H1 (cell line): ENCODE results near the gene MAN1C1. TPM values are rescaled to one million over a fixed set of nuclear protein-coding genes. Genes with fewer than 3 reads are reported as not detected.

Experiments
- CTCF ChIA-PET: fragments of 300-600 bp; sonication (Branson Sonifier 250); formaldehyde crosslinking; loops from one replicate; lab custom pipeline; 2021; ENCODE audit not compliant: partially characterized antibody; lab: Charles Lee
- POLR2A ChIA-PET: fragments of 300-600 bp; sonication (Branson Sonifier 250); formaldehyde crosslinking; loops from one replicate; lab custom pipeline; 2021; ENCODE audit warnings: inconsistent platforms; ENCODE audit not compliant: partially characterized antibody; lab: Charles Lee
- DNase-seq, 2 experiments: peaks; one replicate each; pipeline versions ENCODE4 v3.0.0 to v3.0.0-alpha.2; 2010 to 2022; ENCODE audit warnings: low spot score in 2 of 2, low read depth in 1 of 2, mixed read lengths in 1 of 2
- FAIRE-seq: peaks from 2 replicates; lab custom pipeline; 2011; peaks lifted over from hg19 to GRCh38; lab: Jason Lieb, UNC
- H2AFZ ChIP-seq: 2 replicates; pipeline ENCODE4 v1.8.1; 2012; ENCODE audit warnings: low read length, inconsistent platforms
- H2AK5ac ChIP-seq: 2 replicates; pipeline ENCODE4 v1.6.1; 2013; ENCODE audit warnings: low read depth, low read length
- H2BK120ac ChIP-seq: replicated peaks from 2 replicates; pipeline ENCODE3; 2013; ENCODE audit warnings: low read depth, low read length, inconsistent platforms
- H2BK12ac ChIP-seq: 2 replicates; pipeline ENCODE4 v1.6.1; 2013; ENCODE audit warnings: low read depth, low read length
- H2BK15ac ChIP-seq: 2 replicates; pipeline ENCODE4 v1.6.1; 2013; ENCODE audit warnings: low read length
- H2BK20ac ChIP-seq: 2 replicates; pipeline ENCODE4 v1.6.1; 2013; ENCODE audit warnings: low read length
- H2BK5ac ChIP-seq: 2 replicates; pipeline ENCODE4 v1.6.1; 2013; ENCODE audit warnings: low read depth, low read length
- H3K14ac ChIP-seq: 2 replicates; pipeline ENCODE4 v1.6.1; 2013; ENCODE audit warnings: inconsistent platforms; ENCODE audit not compliant: insufficient read length
- H3K18ac ChIP-seq: 2 replicates; pipeline ENCODE4 v1.6.1; 2013; ENCODE audit warnings: low read length; ENCODE audit errors: extremely low read depth
- H3K23ac ChIP-seq: 2 replicates; pipeline ENCODE4 v1.6.1; 2013; ENCODE audit warnings: inconsistent platforms; ENCODE audit not compliant: insufficient read length
- H3K23me2 ChIP-seq: 2 replicates; pipeline ENCODE4 v1.6.1; 2013; ENCODE audit warnings: low read depth, low read length
- H3K27ac ChIP-seq: 2 replicates; pipeline ENCODE4 v1.6.1; 2011; ENCODE audit warnings: low read depth, low read length, inconsistent platforms
- H3K27me3 ChIP-seq, 4 experiments: replicated peaks in 1 of 4; 1 replicate in 1 of 4; 2 replicates in 3 of 4; pipeline versions ENCODE4 v1.6.1 to v1.8.1; 2011 to 2013; ENCODE audit warnings: low read length in 3 of 4, mild to moderate bottlenecking in 3 of 4, inconsistent platforms in 2 of 4, mixed read lengths in 2 of 4, moderate library complexity in 1 of 4; ENCODE audit not compliant: control insufficient read depth in 3 of 4, insufficient read depth in 3 of 4; ENCODE audit errors: extremely low read depth in 1 of 4
- H3K36me3 ChIP-seq, 4 experiments: 2 replicates each; pipeline versions ENCODE4 v1.6.1 to v1.8.1; 2011 to 2013; ENCODE audit warnings: mild to moderate bottlenecking in 4 of 4, low read length in 3 of 4, moderate library complexity in 2 of 4, control low read depth in 1 of 4, inconsistent platforms in 1 of 4; ENCODE audit not compliant: insufficient read depth in 4 of 4, control insufficient read depth in 2 of 4
- H3K4ac ChIP-seq: replicated peaks from 2 replicates; pipeline ENCODE3; 2013; ENCODE audit warnings: low read length, low read depth, mixed read lengths, inconsistent platforms; ENCODE audit not compliant: insufficient read length
- H3K4me1 ChIP-seq, 4 experiments: replicated peaks in 1 of 4; 1 replicate in 1 of 4; 2 replicates in 3 of 4; pipeline versions ENCODE4 v1.6.1 to v1.8.1; 2011 to 2013; ENCODE audit warnings: low read length in 3 of 4, inconsistent platforms in 2 of 4, mixed read lengths in 1 of 4; ENCODE audit not compliant: insufficient read depth in 4 of 4, control insufficient read depth in 3 of 4
- H3K4me2 ChIP-seq, 2 experiments: 2 replicates each; pipeline versions ENCODE4 v1.6.1 to v1.8.1; 2011 to 2013; ENCODE audit warnings: low read depth in 2 of 2, low read length in 2 of 2, control low read depth in 1 of 2, inconsistent platforms in 1 of 2, mild to moderate bottlenecking in 1 of 2; ENCODE audit not compliant: insufficient read depth in 1 of 2
- H3K4me3 ChIP-seq, 4 experiments: fragments of 200-600, 300-600 bp in 1 of 4; sonication (generic), shearing (Covaris generic), sonication (Bioruptor Twin) in 1 of 4; 2 replicates each; pipeline versions ENCODE4 v1.5.1 to v1.8.1; 2011 to 2016; ENCODE audit warnings: low read length in 4 of 4, low read depth in 3 of 4, control low read depth in 2 of 4, inconsistent platforms in 2 of 4, mild to moderate bottlenecking in 2 of 4, mixed read lengths in 1 of 4, moderate library complexity in 1 of 4; ENCODE audit not compliant: insufficient read depth in 2 of 4; ENCODE audit errors: extremely low read depth in 1 of 4
- H3K56ac ChIP-seq: replicated peaks from 2 replicates; pipeline ENCODE3; 2013; ENCODE audit warnings: low read depth, mild to moderate bottlenecking, mixed read lengths, low read length, inconsistent platforms; ENCODE audit not compliant: insufficient read length
- H3K79me1 ChIP-seq: 2 replicates; pipeline ENCODE4 v1.6.1; 2013; ENCODE audit warnings: low read depth, low read length, control low read depth
- H3K79me2 ChIP-seq, 2 experiments: 2 replicates each; pipeline versions ENCODE4 v1.6.1 to v1.8.1; 2012 to 2013; ENCODE audit warnings: low read length in 2 of 2, mild to moderate bottlenecking in 2 of 2, inconsistent platforms in 1 of 2; ENCODE audit not compliant: insufficient read depth in 2 of 2, control insufficient read depth in 1 of 2
- H3K9ac ChIP-seq, 4 experiments: replicated peaks in 1 of 4; 1 replicate in 1 of 4; 2 replicates in 3 of 4; pipeline versions ENCODE4 v1.6.1 to v1.8.1; 2011 to 2013; ENCODE audit warnings: low read depth in 3 of 4, low read length in 3 of 4, control low read depth in 2 of 4, mild to moderate bottlenecking in 2 of 4, moderate library complexity in 2 of 4, inconsistent platforms in 1 of 4; ENCODE audit errors: extremely low read depth in 1 of 4
- H3K9me3 ChIP-seq, 2 experiments: 2 replicates each; pipeline versions ENCODE4 v1.6.1 to v1.8.1; 2012 to 2013; ENCODE audit warnings: mild to moderate bottlenecking in 2 of 2, moderate library complexity in 2 of 2, control low read depth in 1 of 2, inconsistent platforms in 1 of 2, low read depth in 1 of 2, low read length in 1 of 2, mixed read lengths in 1 of 2; ENCODE audit not compliant: insufficient read depth in 2 of 2
- H4K20me1 ChIP-seq, 2 experiments: replicated peaks in 1 of 2; 2 replicates each; pipeline versions ENCODE3 to v1.8.1; 2011 to 2013; ENCODE audit warnings: inconsistent platforms in 2 of 2, low read length in 2 of 2, mild to moderate bottlenecking in 1 of 2; ENCODE audit not compliant: insufficient read depth in 2 of 2, control insufficient read depth in 1 of 2
- H4K5ac ChIP-seq: 2 replicates; pipeline ENCODE4 v1.6.1; 2013; ENCODE audit warnings: low read length, low read depth, mixed read lengths, inconsistent platforms; ENCODE audit not compliant: insufficient read length
- H4K8ac ChIP-seq: 2 replicates; pipeline ENCODE4 v1.8.0; 2013; ENCODE audit warnings: mild to moderate bottlenecking, moderate library complexity, low read length, inconsistent platforms; ENCODE audit not compliant: insufficient read depth; ENCODE audit errors: extremely low read depth
- H4K91ac ChIP-seq: replicated peaks from 2 replicates; pipeline ENCODE3; 2013; ENCODE audit warnings: low read length, mixed read lengths, inconsistent platforms; ENCODE audit not compliant: insufficient read length
- ASH2L ChIP-seq: fragments of 200-600, 300-600 bp; sonication (generic); IDR thresholded peaks from one replicate; pipeline ENCODE4 v1.7.1; 2017; ENCODE audit warnings: low read length
- CHD1 ChIP-seq: IDR thresholded peaks from 2 replicates; pipeline ENCODE4 v1.6.1; 2012; ENCODE audit warnings: low read depth, low read length, improper control_type of control experiment
- CHD2 ChIP-seq: IDR thresholded peaks from 2 replicates; pipeline ENCODE4 v1.6.1; 2012; ENCODE audit warnings: low read length, improper control_type of control experiment
- EGR1 ChIP-seq: IDR thresholded peaks from 2 replicates; pipeline ENCODE4 v1.6.1; 2011; ENCODE audit warnings: low read depth, low read length, borderline replicate concordance
- GTF2F1 ChIP-seq: IDR thresholded peaks from 2 replicates; pipeline ENCODE4 v1.6.1; 2012; ENCODE audit warnings: low read depth, low read length, improper control_type of control experiment, borderline replicate concordance
- JUND ChIP-seq: IDR thresholded peaks from 2 replicates; pipeline ENCODE4 v1.6.1; 2011; ENCODE audit warnings: mild to moderate bottlenecking, improper control_type of control experiment, low read length
- KDM1A ChIP-seq: fragments of 200-600, 300-600 bp; sonication (generic); IDR thresholded peaks from 2 replicates; pipeline ENCODE4 v1.7.1; 2016; ENCODE audit warnings: mild to moderate bottlenecking, low read length, borderline replicate concordance
- KDM4A ChIP-seq: IDR thresholded peaks from one replicate; pipeline ENCODE4 v1.7.1; 2012; ENCODE audit warnings: low read depth, mild to moderate bottlenecking, moderate library complexity, low read length, inconsistent platforms; ENCODE audit not compliant: severe bottlenecking
- KDM5A ChIP-seq: fragments of 200-600 bp; IDR thresholded peaks from 2 replicates; pipeline ENCODE4 v1.7.1; 2012; ENCODE audit warnings: mild to moderate bottlenecking, low read length, inconsistent platforms, mixed read lengths
- MAX ChIP-seq: IDR thresholded peaks from 2 replicates; pipeline ENCODE4 v1.6.1; 2012; ENCODE audit warnings: inconsistent platforms
- RXRA ChIP-seq: IDR thresholded peaks from 2 replicates; pipeline ENCODE4 v1.6.1; 2011; ENCODE audit warnings: low read depth, mild to moderate bottlenecking, low read length, moderate library complexity; ENCODE audit not compliant: insufficient read depth
- SIRT6 ChIP-seq: IDR thresholded peaks from one replicate; pipeline ENCODE4 v1.7.1; 2012; ENCODE audit warnings: low read length, inconsistent platforms
- SP1 ChIP-seq: IDR thresholded peaks from 2 replicates; pipeline ENCODE4 v1.6.1; 2011; ENCODE audit warnings: low read depth, low read length
- SRF ChIP-seq: IDR thresholded peaks from 2 replicates; pipeline ENCODE4 v1.6.1; 2011; ENCODE audit warnings: mild to moderate bottlenecking, low read depth, low read length, moderate library complexity
- SUZ12 ChIP-seq: fragments of 200-600 bp; sonication (generic); IDR thresholded peaks from 2 replicates; pipeline ENCODE4 v1.6.1; 2012; ENCODE audit warnings: mild to moderate bottlenecking, inconsistent platforms, low read length, moderate library complexity, mixed read lengths
- TCF12 ChIP-seq: IDR thresholded peaks from 2 replicates; pipeline ENCODE4 v1.6.1; 2011; ENCODE audit warnings: low read depth, mild to moderate bottlenecking, low read length
- WGBS, 2 experiments: shearing (Covaris generic) in 1 of 2; methylation state at CpG; one replicate each; pipeline versions ENCODE4 v1.1.6 to v1.1.7; 2013 to 2015; ENCODE audit warnings: low lambda C conversion rate in 2 of 2, mixed read lengths in 2 of 2, inconsistent platforms in 1 of 2, low coverage in 1 of 2, missing lambda C conversion rate in 1 of 2; ENCODE audit not compliant: insufficient replicate concordance in 2 of 2, insufficient coverage in 1 of 2, insufficient read length in 1 of 2; ENCODE audit errors: extremely low coverage in 1 of 2, missing lambda C conversion rate in 1 of 2; 5-methylcytosine and 5-hydroxymethylcytosine counted together
- polyA plus RNA-seq, 7 experiments: library from polyadenylated mRNA; depleted of rRNA in 3 of 7; stranded (reverse) in 5 of 7; unstranded in 2 of 7; fragments of >200 nt in 5 of 7; fragments of 200-250 nt in 2 of 7; gene quantifications; 1 replicate in 5 of 7; 2 replicates in 1 of 7; 4 replicates in 1 of 7; pipeline versions ENCODE4 v1.2.1 to v1.2.3, GENCODE V29; 2011 to 2013; ENCODE audit warnings: missing spikeins in 2 of 7, mixed read lengths in 2 of 7
- total RNA-seq: library from RNA; stranded (reverse); fragmentation: NEBNext Ultra II Directional; extraction: Animal tissue kit (Norgen Biotek cat#: 25700); gene quantifications from 2 replicates; pipeline ENCODE4 v1.2.1, GENCODE V29; 2021

The MAN1C1 gene
- total and polyA plus RNA-seq, 2 of the 8 experiments (the other 6 are each of a cell fraction or from before 2014, with no cell fraction given), result 7.8 to 15.2 TPM

- Histone ChIP-seq H3K56ac (no peak overlapping the region), H4K91ac (no peak overlapping the region), H3K27ac (no peak overlapping the region), H2BK120ac (no peak overlapping the region), H3K14ac (no peak overlapping the region), H3K36me3 (no peaks in the 10 kb centered on the region), H2BK15ac (no peak overlapping the region), H4K20me1 (no peaks in the 10 kb centered on the region), H4K8ac (no peak overlapping the region), H3K79me1 (peaks cover 2% of the 10 kb centered on the region; the same call in 1 of the 2 replicates), H3K79me2 (no peaks in the 10 kb centered on the region), H3K4me2 (no peak overlapping the region), H3K4ac (no peak overlapping the region), H3K23me2 (no peaks in the 10 kb centered on the region), H2AFZ (no peak overlapping the region), H4K5ac (no peak overlapping the region), H2BK12ac (no peak overlapping the region), H3K23ac (no peak overlapping the region), H2BK5ac (no peak overlapping the region), H3K4me3 (no peak overlapping the region), H3K4me1 (peaks cover 0 to 5% (median 0%) of the 10 kb centered on the region in 4 experiments; a peak in 3 of 7 replicates), H3K9me3 (no peaks in the 10 kb centered on the region), H3K27me3 (no peaks in the 10 kb centered on the region), H2BK20ac (no peak overlapping the region), H3K9ac (no peak overlapping the region; a peak in 1 of 7 replicates), H3K18ac (no peak overlapping the region), H2AK5ac (no peak overlapping the region)
- no peak for FAIRE-seq
- ChIA-PET POLR2A (no interaction called here), CTCF (interaction anchor here (0.7 to 7.1 kb wide), 12 partner anchors 13 to 186 kb away, joined by 3 to 53 read pairs (median 4); no protein-coding TSS in a partner anchor)
- 77% methylated on average over 3 of the region's 3 CpGs; no CpG with 5 or more reads in 1 of the 2 experiments for WGBS, 2 experiments
- peak in 1 of 2 experiments; percentile 20 for DNase-seq
- no peak for TF ChIP-seq KDM1A
- TF ChIP-seq SIRT6, result no peak
- no peak for TF ChIP-seq TCF12
- TF ChIP-seq KDM5A, result no peak
- no peak for TF ChIP-seq EGR1
- TF ChIP-seq SP1, result no peak
- TF ChIP-seq ASH2L, result no peak
- no peak for TF ChIP-seq JUND
- no peak for TF ChIP-seq KDM4A
- TF ChIP-seq CHD1, result no peak
- TF ChIP-seq CHD2, result no peak
- TF ChIP-seq GTF2F1, result no peak
- no peak for TF ChIP-seq SRF
- no peak for TF ChIP-seq MAX
- no peak for TF ChIP-seq SUZ12
- TF ChIP-seq RXRA, result no peak
These were observed 7.6 kb downstream of the MAN1C1 start for GRCh38 chr1:25624156-25624555.
